Left cardiac atrium (tissue), 4 donors: Measurements from ENCODE around the gene MYO7B. TPM values are rescaled to one million over a fixed set of nuclear protein-coding genes. Genes with fewer than 3 reads are reported as not detected.

Experiments used
- ATAC-seq, 2 donors: fragments of 200-7000 bp; cut with Tn5 transposase; one replicate each; pipeline ENCODE4 v1.9.1; 2020; ENCODE audit warnings: mild to moderate bottlenecking in 2 of 2, moderate library complexity in 2 of 2
- DNase-seq: peaks from one replicate; pipeline ENCODE4 v3.0.0-alpha.2; 2020
- intact Hi-C, 2 donors: fragments of 100-400 bp; cut with DNase I; formaldehyde crosslinking; loops; one replicate each; pipeline versions ENCODE4 v1.14.1 to v1.15.1; 2022 to 2023
- total RNA-seq, 2 donors: library from RNA; stranded (reverse); fragmentation: NEBNext Ultra II Directional; extraction: Animal tissue kit (Norgen Biotek cat#: 25700); gene quantifications; one replicate each; pipeline ENCODE4 v1.2.1, GENCODE V29; 2021
- donor health status: DM: no; HTN: yes; CAD: no.
- donor health status: DM: no; HTN: yes; CAD: no; lungs with severe emphysema.
- donor health status: DM: yes; HTN: yes; CAD: no.
- donor health status: Dilated cardiomyopathy.

MYO7B gene
- total RNA-seq, 2 donors from 2014 or later, result 0.27 to 0.89 TPM

GRCh38 chr2:127649684-127650040 is 114.2 kb downstream of the MYO7B start:
- intact Hi-C loops, result loop anchor here in 1 of 2 donors (10.0 kb wide), 1 partner anchor 135 kb away; no protein-coding TSS in a partner anchor
- ATAC-seq (peak; percentile 32 to 35), DNase-seq (peak; percentile 90)

- intact Hi-C loops, result loop anchor here in 1 of 2 donors (10.0 kb wide), 1 partner anchor 135 kb away; no protein-coding TSS in a partner anchor
- DNase-seq, result peak; percentile 35
- ATAC-seq, result no peak
Measured at GRCh38 chr2:127650041-127650784, 114.7 kb downstream of the MYO7B start.

- intact Hi-C loops, result loop anchor here in 1 of 2 donors (10.0 kb wide), 1 partner anchor 136 kb away; no protein-coding TSS in a partner anchor
- ATAC-seq, result no peak
- peak; percentile 27 for DNase-seq
Measured at GRCh38 chr2:127650785-127651380, 115.4 kb downstream of the MYO7B start.

GRCh38 chr2:127651381-127651809 is 115.9 kb downstream of the MYO7B start:
- DNase-seq, result peak; percentile 38
- intact Hi-C loops, result loop anchor here in 1 of 2 donors (10.0 kb wide), 1 partner anchor 137 kb away; no protein-coding TSS in a partner anchor

GRCh38 chr2:127651971-127652550 is 116.6 kb downstream of the MYO7B start:
- intact Hi-C loops, result loop anchor here in 1 of 2 donors (10.0 kb wide), 1 partner anchor 137 kb away; no protein-coding TSS in a partner anchor
- peak; percentile 91 for DNase-seq
- peak; percentile 69 to 79 for ATAC-seq

More at GRCh38 chr2:127651381-127651809, 115.9 kb downstream of the MYO7B start:
- no peak for ATAC-seq

GRCh38 chr2:127652786-127653357 is 117.4 kb downstream of the MYO7B start:
- peak; percentile 27 for DNase-seq
- intact Hi-C loops, result loop anchor here in 1 of 2 donors (10.0 kb wide), 1 partner anchor 138 kb away; no protein-coding TSS in a partner anchor
- ATAC-seq, result no peak

- intact Hi-C loops, result loop anchor here in 1 of 2 donors (10.0 kb wide), 1 partner anchor 139 kb away; no protein-coding TSS in a partner anchor
- ATAC-seq, result no peak
- peak; percentile 21 for DNase-seq
Measured at GRCh38 chr2:127653421-127654083, 118.1 kb downstream of the MYO7B start.

- intact Hi-C loops, result loop anchor here in 1 of 2 donors (10.0 kb wide), 1 partner anchor 139 kb away; no protein-coding TSS in a partner anchor
- ATAC-seq (no peak), DNase-seq (peak; percentile 21)
Measured at GRCh38 chr2:127654084-127654837, 118.8 kb downstream of the MYO7B start.

- intact Hi-C loops, result loop anchor here in 1 of 2 donors (10.0 kb wide), 1 partner anchor 140 kb away; no protein-coding TSS in a partner anchor
- ATAC-seq, result no peak
- no peak for DNase-seq
Measured at GRCh38 chr2:127654838-127655175, 119.3 kb downstream of the MYO7B start.

- DNase-seq (peak; percentile 73), ATAC-seq (peak; percentile 46 to 62)
- intact Hi-C loops, result loop anchor here in 1 of 2 donors (10.0 kb wide), 1 partner anchor 141 kb away; no protein-coding TSS in a partner anchor
Measured at GRCh38 chr2:127655209-127656073, 120.0 kb downstream of the MYO7B start.

GRCh38 chr2:127656569-127657231 is 121.2 kb downstream of the MYO7B start:
- intact Hi-C loops, result loop anchor here in 1 of 2 donors (10.0 kb wide), 1 partner anchor 142 kb away; no protein-coding TSS in a partner anchor
- ATAC-seq (no peak), DNase-seq (peak; percentile 24)

GRCh38 chr2:127657232-127657595 is 121.7 kb downstream of the MYO7B start:
- peak; percentile 20 for DNase-seq
- intact Hi-C loops, result loop anchor here in 1 of 2 donors (10.0 kb wide), 1 partner anchor 142 kb away; no protein-coding TSS in a partner anchor
- ATAC-seq, result no peak

- intact Hi-C loops, result loop anchor here in 1 of 2 donors (10.0 kb wide), 1 partner anchor 143 kb away; no protein-coding TSS in a partner anchor
- ATAC-seq, result no peak
- peak; percentile 18 for DNase-seq
Measured at GRCh38 chr2:127658146-127658545, 122.7 kb downstream of the MYO7B start.

- no peak for ATAC-seq
- DNase-seq, result peak; percentile 63
- intact Hi-C loops, result loop anchor here in 1 of 2 donors (10.0 kb wide), 1 partner anchor 144 kb away; no protein-coding TSS in a partner anchor
Measured at GRCh38 chr2:127658641-127659407, 123.3 kb downstream of the MYO7B start.
